ENCODE measurements around the gene ACSS1. TPM values are rescaled to one million over a fixed set of nuclear protein-coding genes. Genes with fewer than 3 reads are reported as not detected.

ACSS1 gene
- total RNA-seq, result 164 TPM
- long read RNA-seq, full-length matches to known transcripts, result 462 of 653 reads
- long read RNA-seq, partial matches to known transcripts, result 77 of 653 reads
- long read RNA-seq, other reads (novel, unspliced or antisense), result 114 of 653 reads

- intact Hi-C loops (cut with micrococcal nuclease), result no loop called here
- ATAC-seq (peak; percentile 75), DNase-seq (peak; percentile 89)
Measured at GRCh38 chr20:25058051-25058846, at the start of gene ACSS1. Gene ACSS1 (minus strand): TSS chr20:25058139. CDS start chr20:25058102, 37 bp downstream.

DNA sequence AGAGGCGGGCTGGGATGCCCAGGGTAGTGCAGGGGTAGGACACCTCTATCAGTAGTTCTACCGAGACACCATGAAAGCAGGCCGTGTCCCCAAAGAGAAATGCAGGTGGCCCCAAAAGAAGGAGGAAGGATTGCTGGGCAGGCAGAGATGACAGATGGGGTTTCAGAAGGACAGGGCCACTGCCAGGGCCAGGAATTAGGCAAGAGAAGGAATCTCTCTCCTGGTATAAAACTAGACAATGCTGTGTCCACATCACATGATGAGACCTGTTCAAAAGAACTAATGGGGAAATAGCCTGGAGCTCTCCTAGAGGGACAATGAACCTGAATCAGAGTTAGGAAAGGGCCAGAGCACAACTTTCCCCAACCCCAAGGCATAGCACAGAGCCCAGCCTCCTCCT, 45.6 kb upstream of the ACSS1 start:
- no peak for ATAC-seq
- intact Hi-C loops (cut with micrococcal nuclease), result no loop called here
- DNase-seq, result no peak

DNA sequence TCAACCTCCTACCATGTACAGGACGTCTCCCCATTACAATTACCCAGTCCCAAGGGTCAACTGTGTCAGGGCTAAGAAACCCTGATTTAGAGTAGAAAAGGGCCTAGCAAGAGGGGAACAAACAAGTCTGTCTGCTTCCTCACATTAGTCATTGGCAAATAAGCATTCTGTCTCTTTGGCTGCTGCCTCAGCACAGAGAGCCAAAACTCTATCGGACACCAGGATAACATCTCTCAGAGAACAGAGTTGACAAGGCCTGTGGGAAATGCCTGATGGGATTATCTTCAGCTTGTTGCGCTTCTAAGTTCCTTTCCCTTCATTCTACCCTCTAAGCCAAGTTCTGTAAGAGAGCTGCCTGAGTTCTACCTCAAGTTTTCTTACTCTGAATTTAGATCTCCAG, 43.0 kb upstream of the ACSS1 start:
- no peak for DNase-seq
- intact Hi-C loops (cut with micrococcal nuclease), result no loop called here
- ATAC-seq, result peak; percentile 85

GRCh38 chr20:25099601-25100140, 41.7 kb upstream of the ACSS1 start:
- intact Hi-C loops (cut with micrococcal nuclease), result no loop called here
- DNase-seq (no peak), ATAC-seq (no peak)

DNA sequence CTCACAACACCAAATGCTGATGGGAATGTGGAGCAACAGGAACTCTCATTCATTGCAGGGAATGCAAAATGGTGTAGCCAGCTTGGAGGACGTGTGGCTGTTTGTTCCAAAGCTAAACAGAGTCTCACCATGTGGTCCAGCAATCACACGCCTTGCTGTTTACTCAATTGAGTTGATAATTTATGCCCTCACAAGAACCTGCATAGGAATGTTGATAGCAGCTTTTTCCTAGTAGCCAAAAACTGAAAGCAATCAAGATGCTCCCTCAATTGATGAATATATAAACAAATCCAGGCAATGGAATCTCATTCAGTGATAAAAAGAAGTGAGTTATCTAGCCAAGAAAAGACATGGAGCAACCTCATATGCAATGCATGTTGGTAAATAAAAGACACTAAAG, 39.6 kb upstream of the ACSS1 start:
- ATAC-seq (no peak), DNase-seq (no peak)
- intact Hi-C loops (cut with micrococcal nuclease), result no loop called here

DNA sequence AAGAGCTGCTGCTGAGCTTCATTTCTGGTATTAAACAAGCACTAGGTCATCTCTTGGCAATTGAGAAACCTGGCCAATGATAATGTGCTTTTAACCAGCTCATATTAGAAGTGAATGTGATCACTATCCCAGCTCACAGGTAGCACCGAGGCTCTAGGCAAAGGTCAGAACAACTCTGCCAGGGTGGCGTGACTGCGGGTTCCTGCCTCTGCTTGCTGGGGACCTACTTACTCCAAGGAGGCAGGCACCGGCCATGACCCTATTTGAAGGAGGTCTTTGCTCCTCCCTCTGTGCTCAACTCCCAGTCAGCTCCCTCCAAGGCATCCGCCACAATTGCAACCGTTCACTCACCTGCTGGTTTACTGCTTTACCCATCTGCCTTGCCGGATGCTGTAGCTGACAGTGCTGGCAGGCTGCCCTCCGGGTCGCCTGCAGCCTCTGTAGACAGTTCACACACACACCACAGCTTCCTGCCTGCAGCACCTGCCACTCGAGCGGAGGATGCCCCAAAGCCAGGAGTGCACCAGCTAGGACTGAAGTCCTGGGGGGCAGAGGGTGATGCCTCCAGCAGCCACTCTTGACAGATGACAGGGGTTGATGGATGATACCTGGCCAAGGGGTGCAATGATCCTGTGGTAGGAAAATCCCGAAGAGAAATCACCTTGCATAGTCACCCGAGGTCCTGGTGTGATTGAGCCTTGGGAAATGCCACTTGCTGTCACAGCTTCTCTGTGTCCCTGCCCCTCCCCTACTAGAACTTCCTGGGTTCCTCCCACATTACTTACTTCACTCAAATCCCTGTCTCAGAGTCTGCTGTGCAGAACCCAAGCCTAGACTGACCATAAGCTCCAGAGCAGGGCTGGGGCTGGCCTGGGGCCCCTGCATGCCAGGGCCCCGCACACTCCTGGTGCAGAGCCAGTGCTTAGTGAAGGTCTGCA, 32.8 kb upstream of the ACSS1 start:
- intact Hi-C loops (cut with micrococcal nuclease), result no loop called here
- ATAC-seq (no peak), DNase-seq (no peak)

GRCh38 chr20:25089662-25090061, 31.7 kb upstream of the ACSS1 start:
- DNase-seq, result no peak
- intact Hi-C loops (cut with micrococcal nuclease), result no loop called here
- ATAC-seq, result no peak

DNA sequence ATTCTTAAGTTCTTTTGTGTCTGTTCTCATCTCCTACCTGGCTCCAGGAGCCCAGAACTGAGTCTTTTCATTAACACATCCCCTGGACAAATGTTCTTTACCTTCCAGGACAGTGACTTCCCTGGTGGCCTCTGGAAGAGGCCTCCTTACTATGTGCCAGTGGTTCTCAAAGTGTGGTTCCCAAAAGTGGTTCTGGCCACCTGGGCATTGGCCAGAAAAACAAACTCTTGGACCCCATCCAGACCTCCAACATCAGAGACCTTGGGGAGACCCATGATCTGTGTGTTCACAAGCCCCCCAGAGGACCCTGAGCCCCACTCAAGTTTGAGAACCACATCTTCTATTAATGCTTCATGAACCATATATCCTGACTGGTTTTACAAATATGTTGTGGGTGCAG, 31.2 kb upstream of the ACSS1 start:
- intact Hi-C loops (cut with micrococcal nuclease), result no loop called here
- ATAC-seq, result no peak
- DNase-seq, result no peak

DNA sequence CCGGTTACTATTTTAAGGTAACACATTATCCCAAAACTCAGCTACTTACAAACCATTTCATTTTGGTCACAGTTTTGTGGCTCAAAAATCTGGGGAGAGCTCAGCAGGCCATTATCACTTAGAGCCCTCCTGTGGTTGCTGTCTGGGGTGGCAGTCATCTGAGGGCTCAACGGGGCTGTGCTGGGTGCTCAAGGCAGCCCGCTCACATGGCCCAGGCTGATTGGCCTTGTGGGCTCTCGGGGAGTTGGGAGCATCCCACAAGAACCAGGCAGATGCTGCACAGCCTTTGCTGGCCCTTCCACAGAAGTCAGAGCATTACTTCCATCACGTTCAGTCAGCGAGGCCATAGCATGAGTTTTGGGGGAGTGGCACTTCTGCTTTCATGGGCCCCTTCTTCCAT, 30.3 kb upstream of the ACSS1 start:
- intact Hi-C loops (cut with micrococcal nuclease), result no loop called here
- ATAC-seq (no peak), DNase-seq (no peak)

- intact Hi-C loops (cut with micrococcal nuclease), result no loop called here
- DNase-seq (no peak), ATAC-seq (no peak)
Measured at GRCh38 chr20:25087186-25087929, 29.4 kb upstream of the ACSS1 start.

DNA sequence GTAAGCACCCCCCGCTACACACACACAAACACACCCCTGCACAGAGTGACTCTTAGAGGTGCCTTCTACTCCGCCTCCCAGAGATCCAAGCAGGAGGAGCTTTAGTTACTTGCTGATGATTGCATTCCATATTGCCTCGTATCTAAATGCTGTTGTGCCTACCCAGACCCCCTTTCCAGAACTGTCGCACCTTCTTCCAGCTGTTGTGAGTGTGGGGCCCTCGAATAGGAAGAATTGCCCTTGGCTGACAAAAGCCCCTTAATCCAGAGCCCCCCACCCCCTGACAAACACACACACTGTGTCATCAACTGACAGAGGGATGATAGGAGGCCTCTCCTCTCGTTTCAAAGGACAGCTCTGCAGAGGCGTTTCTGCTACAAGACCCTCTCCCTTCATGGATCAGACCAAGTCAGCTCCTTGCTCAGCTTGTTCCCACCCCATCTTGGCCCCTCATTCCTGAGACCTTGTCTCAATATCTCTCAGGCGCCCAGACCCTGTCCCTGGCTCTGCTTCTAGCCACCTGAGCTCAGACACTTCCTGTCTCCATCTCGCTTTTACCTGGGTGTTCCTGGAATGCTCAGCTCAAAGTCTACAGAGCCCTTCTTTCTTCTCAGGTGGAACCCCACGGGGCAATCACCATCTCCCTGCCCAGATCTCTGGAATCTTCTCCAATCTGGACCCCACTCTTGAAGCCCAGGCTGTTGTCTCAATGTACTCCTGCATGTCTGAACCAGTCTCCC, 28.0 kb upstream of the ACSS1 start:
- DNase-seq (no peak), ATAC-seq (no peak)
- intact Hi-C loops (cut with micrococcal nuclease), result no loop called here

DNA sequence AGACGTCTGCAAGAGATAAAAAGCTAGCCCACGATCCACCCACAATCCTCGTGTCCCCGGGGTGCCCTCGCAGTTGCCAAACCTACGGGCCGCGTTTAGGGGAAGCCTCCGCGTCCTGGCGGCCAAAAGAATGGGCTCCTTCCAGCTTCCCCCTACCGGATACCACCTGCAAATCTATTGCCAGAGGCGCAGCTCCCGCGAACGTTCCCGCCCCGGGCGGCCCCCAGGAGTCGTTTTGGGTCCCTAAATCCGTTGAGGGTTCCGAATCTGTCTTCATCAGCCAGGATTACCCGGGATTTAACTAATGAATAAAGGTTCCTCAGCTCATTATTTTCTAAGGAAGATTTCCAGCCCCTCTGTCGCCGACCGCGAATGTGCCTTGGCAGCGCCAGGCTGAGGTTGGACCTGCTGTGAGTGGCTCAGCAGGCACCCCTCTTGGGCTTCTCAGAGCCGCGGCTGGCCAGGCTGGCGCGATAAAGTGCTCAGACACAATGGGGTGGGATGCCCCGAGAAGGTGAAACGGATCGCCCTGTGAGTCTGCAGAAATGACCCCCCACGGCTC, 26.8 kb upstream of the ACSS1 start:
- DNase-seq, result no peak
- intact Hi-C loops (cut with micrococcal nuclease), result no loop called here

GRCh38 chr20:25083773-25084625, 26.1 kb upstream of the ACSS1 start:
- intact Hi-C loops (cut with micrococcal nuclease), result no loop called here
- peak; percentile 54 for DNase-seq
- ATAC-seq, result peak; percentile 63

More for the DNA sequence above, 26.8 kb upstream of the ACSS1 start:
- no peak for ATAC-seq

DNA sequence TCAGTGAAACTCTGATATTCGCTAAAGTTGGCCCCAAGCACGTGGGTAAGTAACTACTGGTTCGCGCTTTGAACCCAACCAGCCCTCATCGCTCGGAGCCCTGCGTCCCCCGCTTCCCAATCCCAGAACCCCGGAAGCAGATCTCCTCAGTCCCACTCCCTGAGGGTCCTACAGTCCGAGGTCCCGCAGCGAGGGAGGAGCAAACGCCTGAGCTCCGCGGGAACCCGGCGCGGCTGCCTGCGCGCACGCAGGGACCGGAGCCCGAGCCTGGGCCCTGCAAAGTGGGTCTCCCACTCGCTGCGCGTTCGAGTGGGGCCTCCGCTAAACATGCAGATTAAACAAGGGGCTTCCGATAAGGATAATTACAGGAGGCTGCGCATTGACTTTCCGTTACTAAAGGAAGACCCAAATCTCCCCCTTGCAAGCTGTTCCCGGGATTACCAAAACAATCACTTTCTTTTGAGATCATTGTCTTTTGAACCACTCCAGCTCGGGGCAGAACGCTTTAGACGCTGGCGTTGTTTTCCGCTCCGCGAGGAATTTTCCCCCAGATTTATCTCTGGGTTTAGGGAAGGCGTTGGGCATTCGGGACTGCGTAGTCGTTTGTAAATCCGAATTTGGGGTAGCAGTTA, 25.3 kb upstream of the ACSS1 start:
- ATAC-seq, result no peak
- intact Hi-C loops (cut with micrococcal nuclease), result no loop called here
- no peak for DNase-seq

DNA sequence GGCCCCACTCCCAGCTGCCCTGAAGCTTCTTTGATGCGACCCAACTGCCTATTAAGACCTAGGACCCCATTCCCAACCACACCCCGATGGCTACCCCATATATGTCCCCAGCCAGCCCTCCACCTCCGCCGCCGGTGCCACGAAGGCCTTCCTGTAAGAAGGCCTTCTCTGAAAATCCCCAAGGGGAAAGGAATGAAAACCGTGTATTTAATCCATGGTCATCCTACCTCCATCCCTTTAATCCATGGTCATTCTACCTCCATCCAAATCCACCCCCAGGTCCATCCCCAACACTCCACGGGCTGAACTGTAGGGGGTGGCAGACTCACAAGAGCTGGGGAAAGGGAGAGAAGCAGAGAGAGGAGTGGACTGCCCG, 24.5 kb upstream of the ACSS1 start:
- DNase-seq (no peak), ATAC-seq (no peak)
- intact Hi-C loops (cut with micrococcal nuclease), result no loop called here

- intact Hi-C loops (cut with micrococcal nuclease), result no loop called here
- ATAC-seq (no peak), DNase-seq (no peak)
Measured at GRCh38 chr20:25081730-25082497, 24.0 kb upstream of the ACSS1 start, which contains the start of gene VSX1. Gene VSX1 (minus strand): TSS chr20:25082141. CDS start chr20:25082096, 45 bp downstream.
